Measurements from ENCODE around the gene KRT5. TPM values are rescaled to one million over a fixed set of nuclear protein-coding genes. Genes with fewer than 3 reads are reported as not detected.
"Not testable (repeated sequence)": the region's sequence is repeated elsewhere in the genome, so short reads cannot be mapped to it uniquely, and the experiment has no call there.

Gene KRT5
- total RNA-seq, 1 donor from 2014 or later, result 0.62 TPM

DNA sequence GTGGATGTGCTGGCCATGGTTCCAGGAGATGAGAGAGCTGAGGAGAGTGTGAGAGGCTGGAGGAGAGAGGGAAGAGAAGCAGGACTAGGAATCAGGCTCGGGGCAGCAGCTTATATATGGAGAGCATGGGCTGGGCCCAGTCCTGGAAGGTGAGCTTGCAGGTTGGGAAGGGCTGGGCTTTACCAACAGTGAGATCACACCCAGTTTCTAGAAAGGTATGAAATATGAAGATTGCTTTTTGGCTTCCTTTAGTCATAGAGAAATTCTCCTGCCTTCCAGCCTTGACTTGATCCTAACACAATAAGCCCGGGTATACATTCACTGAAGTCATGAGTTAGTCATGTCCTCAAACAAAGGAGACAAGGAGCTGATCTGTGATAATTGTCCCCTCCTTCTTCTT, 27.0 kb downstream of the KRT5 start, which contains the start of gene KRT6A:
TSS of gene KRT6A (minus strand) at position 86 of the 400 bp plus-strand sequence. CDS start at position 17, 69 bp downstream.
- DNase-seq, result no peak

GRCh38 chr12:52492405-52492804, 27.8 kb downstream of the KRT5 start:
- not testable (repeated sequence) for DNase-seq

- not testable (repeated sequence) for DNase-seq
Measured at GRCh38 chr12:52491495-52491894, 28.7 kb downstream of the KRT5 start.

GRCh38 chr12:52488736-52489135, 31.5 kb downstream of the KRT5 start:
- no peak for DNase-seq

- DNase-seq, result not testable (repeated sequence)
Measured at GRCh38 chr12:52487744-52488443, 32.3 kb downstream of the KRT5 start.

DNA sequence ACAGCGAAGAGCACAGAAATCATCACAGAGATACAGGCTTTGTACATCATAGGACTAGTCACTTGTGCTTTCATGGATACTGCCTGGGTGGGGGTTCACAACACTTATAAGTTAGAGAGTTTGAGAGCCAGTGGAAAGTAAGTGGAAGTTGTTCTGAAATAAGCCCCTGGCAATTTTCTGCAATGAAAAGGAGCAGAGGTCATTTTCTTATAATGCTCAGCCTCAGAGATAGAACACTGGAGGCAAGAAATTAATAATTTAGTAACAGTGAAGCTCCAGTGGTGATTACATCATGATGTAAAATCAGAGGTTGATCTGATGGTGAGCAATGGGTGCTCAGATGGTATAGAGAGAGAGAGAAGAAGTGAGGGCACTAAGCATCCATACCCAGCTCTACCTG, 33.0 kb downstream of the KRT5 start:
- DNase-seq, result no peak

DNA sequence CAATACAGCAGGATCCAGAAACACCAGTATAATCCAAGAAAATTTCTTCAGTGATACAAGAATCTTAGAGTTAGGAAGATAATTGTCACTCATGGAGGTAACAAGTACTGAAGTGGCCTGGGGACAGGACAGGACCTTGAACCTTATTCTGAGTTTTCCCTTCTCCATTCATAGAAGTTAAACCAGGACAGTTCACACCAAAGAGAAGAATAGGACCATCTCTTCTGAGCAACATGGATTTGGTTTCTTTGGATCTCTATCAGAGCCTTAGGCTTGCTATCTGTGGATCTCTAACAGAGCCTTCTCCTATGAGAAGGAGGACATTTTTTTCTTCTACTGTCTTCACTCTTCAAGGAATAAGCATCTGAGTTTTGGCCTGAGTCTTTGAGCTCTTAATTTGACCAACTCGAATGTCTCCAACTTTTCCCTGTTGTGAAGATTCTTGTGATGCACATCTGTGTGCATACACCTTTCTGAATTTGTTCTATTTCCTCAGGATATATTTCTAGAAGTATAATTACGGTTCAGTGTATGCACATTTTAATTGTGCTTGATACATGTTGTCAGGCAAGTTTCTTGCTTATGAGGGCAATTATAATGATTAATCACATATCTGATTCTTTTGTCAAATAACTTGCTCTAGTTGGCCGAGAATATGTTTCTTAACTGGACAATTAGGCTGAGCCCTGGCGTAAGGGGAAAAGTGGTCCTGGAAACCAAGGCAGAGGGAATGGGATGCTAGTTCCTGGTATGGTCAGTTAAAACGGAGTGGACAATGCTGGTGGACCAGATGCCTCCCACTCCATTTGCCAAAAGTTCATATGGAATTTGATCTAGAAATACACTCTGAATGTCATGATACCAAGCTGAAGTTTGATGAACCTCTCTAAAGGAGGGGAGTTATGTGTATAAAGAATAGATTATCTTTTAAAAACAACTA, 33.8 kb downstream of the KRT5 start:
- DNase-seq, result no peak

- no peak for DNase-seq
Measured at GRCh38 chr12:52480073-52480472, 40.1 kb downstream of the KRT5 start.

DNA sequence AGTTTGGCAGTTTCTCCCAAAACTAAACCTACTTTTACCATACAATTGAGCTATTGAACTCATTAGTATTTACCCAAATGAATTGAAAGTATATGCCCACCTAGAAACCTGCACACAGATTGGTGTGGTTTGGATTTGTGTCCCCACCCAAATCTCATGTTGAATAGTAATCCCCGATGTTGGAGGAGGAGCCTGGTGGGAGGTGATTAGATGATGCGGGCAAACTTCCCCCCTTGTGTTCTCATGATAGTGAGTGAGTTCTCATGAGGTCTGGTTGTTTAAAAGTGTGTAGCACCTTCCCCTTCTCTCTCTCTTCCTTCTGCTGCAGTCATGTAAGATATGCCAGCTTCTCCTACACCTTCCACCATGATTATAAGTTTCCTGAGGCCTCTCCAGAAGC, 42.5 kb downstream of the KRT5 start:
- no peak for DNase-seq

DNA sequence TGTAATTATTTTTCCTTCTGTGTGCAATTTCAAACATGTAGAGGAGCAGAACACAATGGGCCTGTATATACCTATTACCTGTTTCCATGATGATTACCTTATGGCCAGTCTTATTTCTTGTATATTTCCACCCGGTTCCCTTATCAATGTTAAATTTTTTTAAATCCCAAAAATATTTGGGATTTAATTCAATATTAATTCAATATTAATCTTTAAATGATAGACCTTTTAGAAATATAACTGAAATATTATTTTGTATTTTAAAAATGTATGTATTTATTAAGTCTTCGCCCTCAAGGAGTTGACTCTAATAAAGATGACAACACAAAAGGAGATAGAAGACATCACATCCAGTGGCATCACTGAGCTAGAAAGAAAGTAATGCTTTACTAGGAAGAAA, 46.0 kb downstream of the KRT5 start:
- no peak for DNase-seq

DNA sequence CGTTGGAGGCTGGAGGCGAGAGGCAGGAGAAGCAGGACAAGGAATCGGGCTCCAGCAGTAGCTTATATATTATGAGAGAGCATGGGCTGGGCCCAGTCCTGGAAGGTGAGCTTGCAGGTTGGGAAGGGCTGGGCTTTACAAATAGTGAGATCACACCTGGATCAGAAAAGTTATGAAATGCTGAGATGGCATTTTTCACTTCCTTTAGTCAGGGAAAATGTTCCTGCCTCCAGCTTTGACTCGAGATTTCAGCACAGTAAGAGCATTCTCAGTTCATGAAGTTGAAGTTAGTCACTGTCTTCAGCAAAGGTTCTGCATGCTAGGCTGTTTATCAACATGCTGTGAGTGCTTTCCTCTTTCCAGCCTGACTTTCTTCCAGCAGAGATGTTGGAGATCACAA, 46.4 kb downstream of the KRT5 start, which contains the start of gene KRT6C:
TSS of gene KRT6C (minus strand) at position 38 of the 400 bp plus-strand sequence. CDS start 68 bp downstream, outside the sequence.
- no peak for DNase-seq

GRCh38 chr12:52469853-52470252, 50.3 kb downstream of the KRT5 start:
- no peak for DNase-seq

DNA sequence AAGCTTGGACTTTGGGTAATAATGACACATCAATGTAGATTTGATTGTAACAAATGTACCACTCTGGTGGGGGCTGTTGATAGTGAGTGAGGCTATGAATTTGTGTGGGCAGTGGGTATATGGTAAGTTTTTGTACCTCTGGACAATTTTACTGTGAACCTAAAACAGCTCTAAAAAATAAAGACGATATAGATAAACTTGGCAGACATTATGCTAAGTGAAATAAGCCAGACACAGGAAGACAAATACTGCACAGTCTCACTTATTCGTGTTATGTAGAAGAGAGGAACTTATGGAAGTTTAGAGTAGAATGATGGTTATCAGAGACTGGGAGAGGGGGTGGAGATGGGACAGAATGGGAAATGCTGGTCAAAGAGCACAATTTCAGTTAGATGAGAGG, 55.3 kb downstream of the KRT5 start:
- no peak for DNase-seq

Other genes starting within 250 kb of the KRT5 start
- 0.16 TPM for gene KRT86, start 245.7 kb downstream of the KRT5 start, total RNA-seq
- not detected for gene KRT81, start 228.9 kb downstream of the KRT5 start, total RNA-seq
- gene KRT83, start 199.0 kb downstream of the KRT5 start, total RNA-seq, result not detected
- gene KRT85, start 152.9 kb downstream of the KRT5 start, total RNA-seq, result not detected
- not detected for gene KRT84, start 134.7 kb downstream of the KRT5 start, total RNA-seq
- gene KRT82, start 114.1 kb downstream of the KRT5 start, total RNA-seq, result not detected
- gene KRT75, start 86.0 kb downstream of the KRT5 start, total RNA-seq, result not detected
- gene KRT6B, start 68.2 kb downstream of the KRT5 start, total RNA-seq, result 0.16 TPM
- not detected for gene KRT6C, start 46.6 kb downstream of the KRT5 start, total RNA-seq
- gene KRT6A, start 27.1 kb downstream of the KRT5 start, total RNA-seq, result 0.62 TPM
- not detected for gene KRT71, start 32.8 kb upstream of the KRT5 start, total RNA-seq
- gene KRT74, start 53.4 kb upstream of the KRT5 start, total RNA-seq, result not detected
- gene KRT72, start 81.1 kb upstream of the KRT5 start, total RNA-seq, result not detected
- not detected for gene KRT73, start 98.2 kb upstream of the KRT5 start, total RNA-seq
- gene KRT2, start 131.8 kb upstream of the KRT5 start, total RNA-seq, result not detected
- 0.16 TPM for gene KRT1, start 160.0 kb upstream of the KRT5 start, total RNA-seq
- not detected for gene KRT77, start 183.1 kb upstream of the KRT5 start, total RNA-seq